H1 (cell line): ENCODE data around the gene ISOC1. TPM values are rescaled to one million over a fixed set of nuclear protein-coding genes. Genes with fewer than 3 reads are reported as not detected.

Experiments used
- CTCF ChIA-PET: fragments of 300-600 bp; sonication (Branson Sonifier 250); formaldehyde crosslinking; loops from one replicate; lab custom pipeline; 2021; ENCODE audit not compliant: partially characterized antibody; lab: Charles Lee
- POLR2A ChIA-PET: fragments of 300-600 bp; sonication (Branson Sonifier 250); formaldehyde crosslinking; loops from one replicate; lab custom pipeline; 2021; ENCODE audit warnings: inconsistent platforms; ENCODE audit not compliant: partially characterized antibody; lab: Charles Lee
- DNase-seq, 2 experiments: peaks; one replicate each; pipeline versions ENCODE4 v3.0.0 to v3.0.0-alpha.2; 2010 to 2022; ENCODE audit warnings: low spot score in 2 of 2, low read depth in 1 of 2, mixed read lengths in 1 of 2
- FAIRE-seq: peaks from 2 replicates; lab custom pipeline; 2011; peaks lifted over from hg19 to GRCh38; lab: Jason Lieb, UNC
- H2AFZ ChIP-seq: 2 replicates; pipeline ENCODE4 v1.8.1; 2012; ENCODE audit warnings: low read length, inconsistent platforms
- H2AK5ac ChIP-seq: 2 replicates; pipeline ENCODE4 v1.6.1; 2013; ENCODE audit warnings: low read depth, low read length
- H2BK120ac ChIP-seq: replicated peaks from 2 replicates; pipeline ENCODE3; 2013; ENCODE audit warnings: low read depth, low read length, inconsistent platforms
- H2BK12ac ChIP-seq: 2 replicates; pipeline ENCODE4 v1.6.1; 2013; ENCODE audit warnings: low read depth, low read length
- H2BK15ac ChIP-seq: 2 replicates; pipeline ENCODE4 v1.6.1; 2013; ENCODE audit warnings: low read length
- H2BK20ac ChIP-seq: 2 replicates; pipeline ENCODE4 v1.6.1; 2013; ENCODE audit warnings: low read length
- H2BK5ac ChIP-seq: 2 replicates; pipeline ENCODE4 v1.6.1; 2013; ENCODE audit warnings: low read depth, low read length
- H3K14ac ChIP-seq: 2 replicates; pipeline ENCODE4 v1.6.1; 2013; ENCODE audit warnings: inconsistent platforms; ENCODE audit not compliant: insufficient read length
- H3K18ac ChIP-seq: 2 replicates; pipeline ENCODE4 v1.6.1; 2013; ENCODE audit warnings: low read length; ENCODE audit errors: extremely low read depth
- H3K23ac ChIP-seq: 2 replicates; pipeline ENCODE4 v1.6.1; 2013; ENCODE audit warnings: inconsistent platforms; ENCODE audit not compliant: insufficient read length
- H3K23me2 ChIP-seq: 2 replicates; pipeline ENCODE4 v1.6.1; 2013; ENCODE audit warnings: low read depth, low read length
- H3K27ac ChIP-seq: 2 replicates; pipeline ENCODE4 v1.6.1; 2011; ENCODE audit warnings: low read depth, low read length, inconsistent platforms
- H3K27me3 ChIP-seq, 4 experiments: replicated peaks in 1 of 4; 1 replicate in 1 of 4; 2 replicates in 3 of 4; pipeline versions ENCODE4 v1.6.1 to v1.8.1; 2011 to 2013; ENCODE audit warnings: low read length in 3 of 4, mild to moderate bottlenecking in 3 of 4, inconsistent platforms in 2 of 4, mixed read lengths in 2 of 4, moderate library complexity in 1 of 4; ENCODE audit not compliant: control insufficient read depth in 3 of 4, insufficient read depth in 3 of 4; ENCODE audit errors: extremely low read depth in 1 of 4
- H3K36me3 ChIP-seq, 4 experiments: 2 replicates each; pipeline versions ENCODE4 v1.6.1 to v1.8.1; 2011 to 2013; ENCODE audit warnings: mild to moderate bottlenecking in 4 of 4, low read length in 3 of 4, moderate library complexity in 2 of 4, control low read depth in 1 of 4, inconsistent platforms in 1 of 4; ENCODE audit not compliant: insufficient read depth in 4 of 4, control insufficient read depth in 2 of 4
- H3K4ac ChIP-seq: replicated peaks from 2 replicates; pipeline ENCODE3; 2013; ENCODE audit warnings: low read length, low read depth, mixed read lengths, inconsistent platforms; ENCODE audit not compliant: insufficient read length
- H3K4me1 ChIP-seq, 4 experiments: replicated peaks in 1 of 4; 1 replicate in 1 of 4; 2 replicates in 3 of 4; pipeline versions ENCODE4 v1.6.1 to v1.8.1; 2011 to 2013; ENCODE audit warnings: low read length in 3 of 4, inconsistent platforms in 2 of 4, mixed read lengths in 1 of 4; ENCODE audit not compliant: insufficient read depth in 4 of 4, control insufficient read depth in 3 of 4
- H3K4me2 ChIP-seq, 2 experiments: 2 replicates each; pipeline versions ENCODE4 v1.6.1 to v1.8.1; 2011 to 2013; ENCODE audit warnings: low read depth in 2 of 2, low read length in 2 of 2, control low read depth in 1 of 2, inconsistent platforms in 1 of 2, mild to moderate bottlenecking in 1 of 2; ENCODE audit not compliant: insufficient read depth in 1 of 2
- H3K4me3 ChIP-seq, 4 experiments: fragments of 200-600, 300-600 bp in 1 of 4; sonication (generic), shearing (Covaris generic), sonication (Bioruptor Twin) in 1 of 4; 2 replicates each; pipeline versions ENCODE4 v1.5.1 to v1.8.1; 2011 to 2016; ENCODE audit warnings: low read length in 4 of 4, low read depth in 3 of 4, control low read depth in 2 of 4, inconsistent platforms in 2 of 4, mild to moderate bottlenecking in 2 of 4, mixed read lengths in 1 of 4, moderate library complexity in 1 of 4; ENCODE audit not compliant: insufficient read depth in 2 of 4; ENCODE audit errors: extremely low read depth in 1 of 4
- H3K56ac ChIP-seq: replicated peaks from 2 replicates; pipeline ENCODE3; 2013; ENCODE audit warnings: low read depth, mild to moderate bottlenecking, mixed read lengths, low read length, inconsistent platforms; ENCODE audit not compliant: insufficient read length
- H3K79me1 ChIP-seq: 2 replicates; pipeline ENCODE4 v1.6.1; 2013; ENCODE audit warnings: low read depth, low read length, control low read depth
- H3K79me2 ChIP-seq, 2 experiments: 2 replicates each; pipeline versions ENCODE4 v1.6.1 to v1.8.1; 2012 to 2013; ENCODE audit warnings: low read length in 2 of 2, mild to moderate bottlenecking in 2 of 2, inconsistent platforms in 1 of 2; ENCODE audit not compliant: insufficient read depth in 2 of 2, control insufficient read depth in 1 of 2
- H3K9ac ChIP-seq, 4 experiments: replicated peaks in 1 of 4; 1 replicate in 1 of 4; 2 replicates in 3 of 4; pipeline versions ENCODE4 v1.6.1 to v1.8.1; 2011 to 2013; ENCODE audit warnings: low read depth in 3 of 4, low read length in 3 of 4, control low read depth in 2 of 4, mild to moderate bottlenecking in 2 of 4, moderate library complexity in 2 of 4, inconsistent platforms in 1 of 4; ENCODE audit errors: extremely low read depth in 1 of 4
- H3K9me3 ChIP-seq, 2 experiments: 2 replicates each; pipeline versions ENCODE4 v1.6.1 to v1.8.1; 2012 to 2013; ENCODE audit warnings: mild to moderate bottlenecking in 2 of 2, moderate library complexity in 2 of 2, control low read depth in 1 of 2, inconsistent platforms in 1 of 2, low read depth in 1 of 2, low read length in 1 of 2, mixed read lengths in 1 of 2; ENCODE audit not compliant: insufficient read depth in 2 of 2
- H4K20me1 ChIP-seq, 2 experiments: replicated peaks in 1 of 2; 2 replicates each; pipeline versions ENCODE3 to v1.8.1; 2011 to 2013; ENCODE audit warnings: inconsistent platforms in 2 of 2, low read length in 2 of 2, mild to moderate bottlenecking in 1 of 2; ENCODE audit not compliant: insufficient read depth in 2 of 2, control insufficient read depth in 1 of 2
- H4K5ac ChIP-seq: 2 replicates; pipeline ENCODE4 v1.6.1; 2013; ENCODE audit warnings: low read length, low read depth, mixed read lengths, inconsistent platforms; ENCODE audit not compliant: insufficient read length
- H4K8ac ChIP-seq: 2 replicates; pipeline ENCODE4 v1.8.0; 2013; ENCODE audit warnings: mild to moderate bottlenecking, moderate library complexity, low read length, inconsistent platforms; ENCODE audit not compliant: insufficient read depth; ENCODE audit errors: extremely low read depth
- H4K91ac ChIP-seq: replicated peaks from 2 replicates; pipeline ENCODE3; 2013; ENCODE audit warnings: low read length, mixed read lengths, inconsistent platforms; ENCODE audit not compliant: insufficient read length
- BCL11A ChIP-seq, 2 experiments: IDR thresholded peaks; one replicate each; pipeline ENCODE4 v1.6.1; 2011; ENCODE audit warnings: low read depth in 2 of 2, low read length in 2 of 2, mild to moderate bottlenecking in 2 of 2
- CTBP2 ChIP-seq: IDR thresholded peaks from 2 replicates; pipeline ENCODE4 v1.7.0; 2011; ENCODE audit warnings: borderline replicate concordance, mild to moderate bottlenecking, moderate library complexity, mixed read lengths, low read length; ENCODE audit not compliant: insufficient read depth, insufficient read length
- EGR1 ChIP-seq: IDR thresholded peaks from 2 replicates; pipeline ENCODE4 v1.6.1; 2011; ENCODE audit warnings: low read depth, low read length, borderline replicate concordance
- EP300 ChIP-seq, 2 experiments: IDR thresholded peaks; 1 replicate in 1 of 2; 2 replicates in 1 of 2; pipeline ENCODE4 v1.6.1; 2011 to 2012; ENCODE audit warnings: low read depth in 2 of 2, low read length in 2 of 2, mild to moderate bottlenecking in 2 of 2, borderline replicate concordance in 1 of 2, inconsistent platforms in 1 of 2, moderate library complexity in 1 of 2
- GABPA ChIP-seq: IDR thresholded peaks from 2 replicates; pipeline ENCODE4 v1.6.1; 2011; ENCODE audit warnings: mild to moderate bottlenecking, low read length, moderate library complexity, borderline replicate concordance; ENCODE audit not compliant: insufficient read depth
- RFX5 ChIP-seq: IDR thresholded peaks from 2 replicates; pipeline ENCODE4 v1.6.1; 2011; ENCODE audit warnings: low read depth, low read length, improper control_type of control experiment, borderline replicate concordance
- RNF2 ChIP-seq: fragments of 200-900, 300-1000 bp; sonication (generic); IDR thresholded peaks from 2 replicates; pipeline ENCODE4 v1.7.1; 2016; ENCODE audit warnings: borderline replicate concordance, low read depth, mild to moderate bottlenecking, antibody characterized with exemption, low read length; ENCODE audit not compliant: poor library complexity, severe bottlenecking; ENCODE audit errors: missing control alignments
- SAP30 ChIP-seq: fragments of 300-600 bp; sonication (generic); IDR thresholded peaks from 2 replicates; pipeline ENCODE4 v1.7.1; 2012; ENCODE audit warnings: low read length, moderate library complexity, mild to moderate bottlenecking, inconsistent platforms; ENCODE audit not compliant: insufficient read depth, insufficient replicate concordance
- SIRT6 ChIP-seq: IDR thresholded peaks from one replicate; pipeline ENCODE4 v1.7.1; 2012; ENCODE audit warnings: low read length, inconsistent platforms
- SP4 ChIP-seq: IDR thresholded peaks from 2 replicates; pipeline ENCODE4 v1.6.1; 2012; ENCODE audit warnings: low read length, inconsistent platforms
- SRF ChIP-seq: IDR thresholded peaks from 2 replicates; pipeline ENCODE4 v1.6.1; 2011; ENCODE audit warnings: mild to moderate bottlenecking, low read depth, low read length, moderate library complexity
- TAF1 ChIP-seq: IDR thresholded peaks from 2 replicates; pipeline ENCODE4 v1.6.1; 2011; ENCODE audit warnings: mild to moderate bottlenecking, low read depth, low read length
- TCF12 ChIP-seq: IDR thresholded peaks from 2 replicates; pipeline ENCODE4 v1.6.1; 2011; ENCODE audit warnings: low read depth, mild to moderate bottlenecking, low read length
- YY1 ChIP-seq: IDR thresholded peaks from 2 replicates; pipeline ENCODE4 v1.6.1; 2011; ENCODE audit warnings: low read depth, mild to moderate bottlenecking, low read length
- ZNF274 ChIP-seq: IDR thresholded peaks from 2 replicates; pipeline ENCODE4 v1.7.0; 2012; ENCODE audit warnings: low read length, borderline replicate concordance; ENCODE audit errors: extremely low read depth
- WGBS, 2 experiments: shearing (Covaris generic) in 1 of 2; methylation state at CpG; one replicate each; pipeline versions ENCODE4 v1.1.6 to v1.1.7; 2013 to 2015; ENCODE audit warnings: low lambda C conversion rate in 2 of 2, mixed read lengths in 2 of 2, inconsistent platforms in 1 of 2, low coverage in 1 of 2, missing lambda C conversion rate in 1 of 2; ENCODE audit not compliant: insufficient replicate concordance in 2 of 2, insufficient coverage in 1 of 2, insufficient read length in 1 of 2; ENCODE audit errors: extremely low coverage in 1 of 2, missing lambda C conversion rate in 1 of 2; 5-methylcytosine and 5-hydroxymethylcytosine counted together
- polyA plus RNA-seq, 7 experiments: library from polyadenylated mRNA; depleted of rRNA in 3 of 7; stranded (reverse) in 5 of 7; unstranded in 2 of 7; fragments of >200 nt in 5 of 7; fragments of 200-250 nt in 2 of 7; gene quantifications; 1 replicate in 5 of 7; 2 replicates in 1 of 7; 4 replicates in 1 of 7; pipeline versions ENCODE4 v1.2.1 to v1.2.3, GENCODE V29; 2011 to 2013; ENCODE audit warnings: missing spikeins in 2 of 7, mixed read lengths in 2 of 7
- total RNA-seq: library from RNA; stranded (reverse); fragmentation: NEBNext Ultra II Directional; extraction: Animal tissue kit (Norgen Biotek cat#: 25700); gene quantifications from 2 replicates; pipeline ENCODE4 v1.2.1, GENCODE V29; 2021

ISOC1 gene
- total and polyA plus RNA-seq, 2 of the 8 experiments (the other 6 are each of a cell fraction or from before 2014, with no cell fraction given) = 27.7 to 34.9 TPM

DNA sequence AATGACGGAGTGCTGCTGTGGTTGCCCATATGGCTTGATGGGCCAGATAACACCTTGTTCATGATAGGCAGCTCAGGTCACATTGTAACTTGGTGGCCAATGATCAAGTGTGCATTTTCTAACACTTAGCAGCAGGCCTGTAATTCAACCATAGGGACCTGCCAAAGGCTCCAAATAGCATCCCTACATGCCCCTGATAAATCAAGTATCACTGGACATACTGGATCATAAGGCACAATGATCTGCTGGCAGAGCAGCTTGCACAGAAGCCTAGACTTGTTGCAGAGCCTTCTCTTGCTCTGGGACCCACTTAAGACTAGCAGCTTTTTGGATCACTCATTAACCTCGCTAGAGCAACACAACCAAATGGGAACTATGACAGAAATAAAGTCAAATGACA is 46.0 kb upstream of the ISOC1 start:
- Histone ChIP-seq H2BK15ac (no peak overlapping the region), H2BK5ac (no peak overlapping the region), H3K36me3 (no peaks in the 10 kb centered on the region), H3K27ac (no peak overlapping the region), H2AK5ac (no peak overlapping the region), H3K4me1 (no peaks in the 10 kb centered on the region), H3K56ac (no peak overlapping the region), H3K9ac (no peak overlapping the region), H3K18ac (no peak overlapping the region), H4K91ac (no peak overlapping the region), H3K79me1 (no peaks in the 10 kb centered on the region), H4K5ac (no peak overlapping the region), H3K4me3 (no peak overlapping the region), H3K27me3 (no peaks in the 10 kb centered on the region), H2BK12ac (no peak overlapping the region), H2AFZ (no peak overlapping the region), H4K8ac (no peak overlapping the region), H4K20me1 (no peaks in the 10 kb centered on the region), H2BK120ac (no peak overlapping the region), H3K4me2 (no peak overlapping the region), H3K14ac (no peak overlapping the region), H3K9me3 (no peaks in the 10 kb centered on the region), H3K23ac (no peak overlapping the region), H3K4ac (no peak overlapping the region), H2BK20ac (no peak overlapping the region), H3K79me2 (no peaks in the 10 kb centered on the region), H3K23me2 (no peaks in the 10 kb centered on the region)
- no peak for FAIRE-seq
- DNase-seq = no peak
- POLR2A ChIA-PET = no interaction called here
- CTCF ChIA-PET = no interaction called here
- 38% methylated on average over 2 of the region's 2 CpGs; no CpG with 5 or more reads in 1 of the 2 experiments for WGBS, 2 experiments
- TF ChIP-seq ZNF274 (no peak), YY1 (no peak), EGR1 (no peak), EP300 (IDR thresholded peaks at IDR 0.05; ENCODE audit: borderline replicate concordance in 1 of 2, low read depth in 2 of 2, low read length in 2 of 2) (no peak), RFX5 (no peak), SIRT6 (no peak), RNF2 (no peak), SAP30 (no peak), BCL11A (IDR thresholded peaks at IDR 0.05; ENCODE audit: low read depth in 2 of 2, low read length in 2 of 2) (no peak), CTBP2 (no peak), GABPA (no peak), TCF12 (no peak), TAF1 (no peak), SP4 (no peak), SRF (no peak)
